K562 (cell line): ENCODE results near the gene CCDC167. TPM values are rescaled to one million over a fixed set of nuclear protein-coding genes. Genes with fewer than 3 reads are reported as not detected.
A peak's percentile ranks its signal among the peaks of the same experiment; 100 is the strongest.

Experiments
- CBX3 ChIP-seq, 2 experiments: IDR thresholded peaks; 1 replicate in 1 of 2; 2 replicates in 1 of 2; pipeline ENCODE4 v1.6.1; 2012; ENCODE audit warnings: inconsistent platforms in 2 of 2, low read length in 2 of 2, borderline replicate concordance in 1 of 2, control low read depth in 1 of 2
- CC2D1A ChIP-seq: fragments of 450-650 bp; IDR thresholded peaks from 2 replicates; pipeline ENCODE4 v1.6.1; 2017; ENCODE audit warnings: mild to moderate bottlenecking
- JUND ChIP-seq, 2 experiments: IDR thresholded peaks; 2 replicates in 1 of 2; 3 replicates in 1 of 2; pipeline ENCODE4 v1.6.1; 2011; ENCODE audit warnings: borderline replicate concordance in 2 of 2, low read depth in 2 of 2, low read length in 2 of 2, improper control_type of control experiment in 1 of 2, missing biosample characterization in 1 of 2, missing genetic modification characterization in 1 of 2, missing genetic modification reagents in 1 of 2
- MECOM ChIP-seq: fragments of 250-450 bp; sonication (Bioruptor Pico); IDR thresholded peaks from 2 replicates; pipeline ENCODE4 v1.8.0; 2022; ENCODE audit warnings: inconsistent platforms
- NEUROD1 ChIP-seq: fragments of 150-350 bp; IDR thresholded peaks from 2 replicates; pipeline ENCODE4 v1.6.1; 2014; ENCODE audit warnings: borderline replicate concordance, low read length, low read depth; ENCODE audit not compliant: partially characterized antibody
- NR1H2 ChIP-seq: sonication (generic); formaldehyde crosslinking; IDR thresholded peaks from 2 replicates; pipeline ENCODE4 v1.4.0; 2020; ENCODE audit warnings: mild to moderate bottlenecking, missing genetic modification reagents
- ZNF589 ChIP-seq: fragments of 200-800 bp; sonication (Bioruptor generic); IDR thresholded peaks from 2 replicates; pipeline ENCODE4 v1.6.1; 2016; ENCODE audit warnings: low read depth, missing genetic modification characterization, missing compliant biosample characterization
- polyA plus RNA-seq, 8 experiments: library from polyadenylated mRNA; depleted of rRNA in 4 of 8; stranded (reverse) in 5 of 8; unstranded in 3 of 8; fragments of >200 nt; fragmentation: Nextera tagmentation in 2 of 8; fragmentation: Illumina TruSeq in 1 of 8; extraction: Ambion mirVana in 2 of 8; extraction: Trizol in 1 of 8; gene quantifications; 2 replicates each; pipeline versions ENCODE4 v1.2.1 to v1.2.3, GENCODE V29; 2011 to 2014; ENCODE audit warnings: inconsistent platforms in 1 of 8, missing spikeins in 1 of 8
- total RNA-seq, 7 experiments: library from RNA; depleted of rRNA in 6 of 7; stranded (reverse); fragments of >200 nt in 6 of 7; fragmentation: Illumina TruSeq in 2 of 7; extraction: Trizol in 2 of 7; gene quantifications; 2 replicates each; pipeline versions ENCODE4 v1.2.1 to v1.2.3, GENCODE V29; 2011 to 2021; ENCODE audit warnings: low replicate concordance in 1 of 7
- TF ChIP-seq, protein P1 (sequence below): sonication (generic); formaldehyde crosslinking; IDR thresholded peaks from 2 replicates; pipeline ENCODE4 v1.8.0; 2022; ENCODE audit warnings: mild to moderate bottlenecking, missing genetic modification reagents
- TF ChIP-seq, protein P2 (sequence below), 2 experiments: fragments of 450-650 bp; formaldehyde crosslinking in 1 of 2; IDR thresholded peaks; 2 replicates each; pipeline versions ENCODE4 v1.4.0 to v1.6.1; 2014 to 2020; ENCODE audit warnings: mild to moderate bottlenecking in 2 of 2, borderline replicate concordance in 1 of 2, low read depth in 1 of 2
- TF ChIP-seq, protein P3 (sequence below): sonication (generic); formaldehyde crosslinking; IDR thresholded peaks from 2 replicates; pipeline ENCODE4 v1.8.0; 2022; ENCODE audit warnings: mild to moderate bottlenecking, missing genetic modification reagents
- TF ChIP-seq, protein P4 (sequence below), 2 experiments: IDR thresholded peaks in 1 of 2; conservative IDR thresholded peaks in 1 of 2; 2 replicates each; pipeline ENCODE4 v1.6.1; 2016; ENCODE audit warnings: low read depth in 2 of 2, mild to moderate bottlenecking in 1 of 2, missing compliant biosample characterization in 1 of 2, missing genetic modification characterization in 1 of 2, moderate library complexity in 1 of 2

The CCDC167 gene
- total and polyA plus RNA-seq, 9 of the 15 experiments (the other 6 are each of a cell fraction or from before 2014, with no cell fraction given) = 26.0 to 114 (median 45.2) TPM

DNA sequence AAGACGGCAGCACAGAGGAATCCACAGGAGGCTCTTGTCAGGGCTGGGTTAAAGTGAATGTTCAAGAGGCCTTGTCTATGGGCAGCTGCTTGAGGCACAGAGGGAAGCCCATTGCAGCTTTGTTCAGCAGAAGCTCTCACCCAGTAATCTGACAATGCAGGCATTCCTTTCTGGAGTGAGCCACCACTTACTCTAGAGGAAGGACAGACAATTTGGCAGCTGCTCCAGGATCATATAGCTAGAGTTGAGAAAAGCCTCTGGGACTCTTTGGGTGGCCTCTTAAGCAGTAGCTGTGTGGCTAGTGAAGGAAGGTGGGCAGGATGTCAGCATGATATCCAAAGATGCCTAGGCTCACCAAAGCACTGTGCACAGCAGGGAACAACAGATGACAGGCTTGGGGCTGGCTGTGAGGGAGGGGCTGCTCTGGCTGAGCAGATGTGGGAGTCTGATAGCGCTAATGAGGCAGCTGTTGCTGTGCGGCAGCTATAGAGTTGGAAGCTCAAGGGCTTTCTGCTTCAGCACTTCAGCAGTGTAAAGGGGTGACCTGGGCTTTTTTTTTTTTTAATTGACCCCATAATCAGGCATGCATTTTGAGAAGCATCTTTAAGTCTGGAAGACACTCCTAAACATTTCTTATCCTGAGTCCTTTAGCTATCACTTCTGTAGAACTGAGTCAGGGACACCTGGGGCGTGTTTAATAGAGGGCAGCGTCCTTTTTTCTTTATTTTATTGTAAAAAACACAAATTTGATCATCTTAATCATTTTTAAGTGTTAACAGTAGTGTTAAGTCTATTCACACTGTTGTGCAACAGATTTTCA lies 39.5 kb downstream of the CCDC167 start (continued):
- TF ChIP-seq, protein P1, sequence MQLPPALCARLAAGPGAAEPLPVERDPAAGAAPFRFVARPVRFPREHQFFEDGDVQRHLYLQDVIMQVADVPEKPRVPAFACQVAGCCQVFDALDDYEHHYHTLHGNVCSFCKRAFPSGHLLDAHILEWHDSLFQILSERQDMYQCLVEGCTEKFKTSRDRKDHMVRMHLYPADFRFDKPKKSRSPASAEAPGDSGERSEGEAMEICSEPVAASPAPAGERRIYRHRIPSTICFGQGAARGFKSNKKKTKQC = no peak
- TF ChIP-seq, protein P2, sequence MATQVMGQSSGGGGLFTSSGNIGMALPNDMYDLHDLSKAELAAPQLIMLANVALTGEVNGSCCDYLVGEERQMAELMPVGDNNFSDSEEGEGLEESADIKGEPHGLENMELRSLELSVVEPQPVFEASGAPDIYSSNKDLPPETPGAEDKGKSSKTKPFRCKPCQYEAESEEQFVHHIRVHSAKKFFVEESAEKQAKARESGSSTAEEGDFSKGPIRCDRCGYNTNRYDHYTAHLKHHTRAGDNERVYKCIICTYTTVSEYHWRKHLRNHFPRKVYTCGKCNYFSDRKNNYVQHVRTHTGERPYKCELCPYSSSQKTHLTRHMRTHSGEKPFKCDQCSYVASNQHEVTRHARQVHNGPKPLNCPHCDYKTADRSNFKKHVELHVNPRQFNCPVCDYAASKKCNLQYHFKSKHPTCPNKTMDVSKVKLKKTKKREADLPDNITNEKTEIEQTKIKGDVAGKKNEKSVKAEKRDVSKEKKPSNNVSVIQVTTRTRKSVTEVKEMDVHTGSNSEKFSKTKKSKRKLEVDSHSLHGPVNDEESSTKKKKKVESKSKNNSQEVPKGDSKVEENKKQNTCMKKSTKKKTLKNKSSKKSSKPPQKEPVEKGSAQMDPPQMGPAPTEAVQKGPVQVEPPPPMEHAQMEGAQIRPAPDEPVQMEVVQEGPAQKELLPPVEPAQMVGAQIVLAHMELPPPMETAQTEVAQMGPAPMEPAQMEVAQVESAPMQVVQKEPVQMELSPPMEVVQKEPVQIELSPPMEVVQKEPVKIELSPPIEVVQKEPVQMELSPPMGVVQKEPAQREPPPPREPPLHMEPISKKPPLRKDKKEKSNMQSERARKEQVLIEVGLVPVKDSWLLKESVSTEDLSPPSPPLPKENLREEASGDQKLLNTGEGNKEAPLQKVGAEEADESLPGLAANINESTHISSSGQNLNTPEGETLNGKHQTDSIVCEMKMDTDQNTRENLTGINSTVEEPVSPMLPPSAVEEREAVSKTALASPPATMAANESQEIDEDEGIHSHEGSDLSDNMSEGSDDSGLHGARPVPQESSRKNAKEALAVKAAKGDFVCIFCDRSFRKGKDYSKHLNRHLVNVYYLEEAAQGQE (IDR thresholded peaks at IDR 0.05; ENCODE audit: borderline replicate concordance) = peak; percentile 47; the same call in 1 of the 2 replicates
- TF ChIP-seq, protein P2 (CRISPR knock-in tag; IDR thresholded peaks at IDR 0.05; ENCODE audit: low read depth) = no peak
- TF ChIP-seq, protein P3, sequence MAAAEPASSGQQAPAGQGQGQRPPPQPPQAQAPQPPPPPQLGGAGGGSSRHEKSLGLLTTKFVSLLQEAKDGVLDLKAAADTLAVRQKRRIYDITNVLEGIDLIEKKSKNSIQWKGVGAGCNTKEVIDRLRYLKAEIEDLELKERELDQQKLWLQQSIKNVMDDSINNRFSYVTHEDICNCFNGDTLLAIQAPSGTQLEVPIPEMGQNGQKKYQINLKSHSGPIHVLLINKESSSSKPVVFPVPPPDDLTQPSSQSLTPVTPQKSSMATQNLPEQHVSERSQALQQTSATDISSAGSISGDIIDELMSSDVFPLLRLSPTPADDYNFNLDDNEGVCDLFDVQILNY (CRISPR knock-in tag) = no peak
- TF ChIP-seq, protein P4, sequence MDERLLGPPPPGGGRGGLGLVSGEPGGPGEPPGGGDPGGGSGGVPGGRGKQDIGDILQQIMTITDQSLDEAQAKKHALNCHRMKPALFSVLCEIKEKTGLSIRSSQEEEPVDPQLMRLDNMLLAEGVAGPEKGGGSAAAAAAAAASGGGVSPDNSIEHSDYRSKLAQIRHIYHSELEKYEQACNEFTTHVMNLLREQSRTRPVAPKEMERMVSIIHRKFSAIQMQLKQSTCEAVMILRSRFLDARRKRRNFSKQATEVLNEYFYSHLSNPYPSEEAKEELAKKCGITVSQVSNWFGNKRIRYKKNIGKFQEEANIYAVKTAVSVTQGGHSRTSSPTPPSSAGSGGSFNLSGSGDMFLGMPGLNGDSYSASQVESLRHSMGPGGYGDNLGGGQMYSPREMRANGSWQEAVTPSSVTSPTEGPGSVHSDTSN (CRISPR knock-in tag; IDR thresholded peaks at IDR 0.05; ENCODE audit: low read depth) = no peak
- TF ChIP-seq, protein P4 (tag; conservative IDR thresholded peaks at IDR 0.05; ENCODE audit: low read depth) = 0 out of 2 replicates have a peak, but pooled peaks have one; percentile 31
- TF ChIP-seq CC2D1A (peak; percentile 95; the same call in 1 of the 2 replicates), NEUROD1 (peak; percentile 90), JUND (IDR thresholded peaks at IDR 0.05; ENCODE audit: borderline replicate concordance, low read depth, low read length) (peak; percentile 76), JUND (tag; IDR thresholded peaks at IDR 0.05; ENCODE audit: borderline replicate concordance, low read depth, low read length) (peak; percentile 69; the same call in 1 of the 3 replicates), NR1H2 (CRISPR knock-in tag) (no peak), MECOM (CRISPR knock-in tag) (0 out of 2 replicates have a peak, but pooled peaks have one; percentile 27), CBX3 (IDR thresholded peaks at IDR 0.05; ENCODE audit: borderline replicate concordance in 1 of 2, low read length in 2 of 2) (peak in 1 of 2 experiments; percentile 93; a peak in 2 of 3 replicates), ZNF589 (CRISPR knock-in tag) (peak; percentile 92)
